ENCODE data around the gene DNAAF5.

The DNAAF5 gene

DNA sequence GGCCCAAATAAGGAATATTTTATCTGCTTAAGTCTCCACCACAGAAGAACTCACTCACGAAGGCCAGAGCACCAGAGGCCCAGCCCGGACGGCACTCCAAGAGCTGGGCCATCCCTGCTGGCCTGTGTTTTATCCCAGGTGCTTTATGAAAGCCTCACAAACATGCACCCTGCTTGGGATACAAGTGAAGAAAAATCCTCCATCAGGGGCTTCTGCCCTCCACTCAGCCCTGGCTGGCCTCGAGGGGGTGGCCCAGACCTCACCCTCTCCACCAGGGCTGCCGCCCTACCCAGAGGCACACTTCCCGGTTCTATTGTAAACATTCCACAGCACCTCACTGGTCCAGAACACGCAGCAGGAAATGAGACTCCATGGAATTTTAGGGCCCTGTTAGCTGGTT is 19.8 kb upstream of the DNAAF5 start:
- in situ Hi-C loops (cut with MboI; ENCODE audit: low sequenced_read_pairs) = no loop called here

- in situ Hi-C loops (cut with MboI; ENCODE audit: low sequenced_read_pairs) = no loop called here
Measured at GRCh38 chr7:707296-708000, 19.1 kb upstream of the DNAAF5 start.

- in situ Hi-C loops (cut with MboI; ENCODE audit: low sequenced_read_pairs) = no loop called here
Measured at GRCh38 chr7:710161-710560, 16.3 kb upstream of the DNAAF5 start.

DNA sequence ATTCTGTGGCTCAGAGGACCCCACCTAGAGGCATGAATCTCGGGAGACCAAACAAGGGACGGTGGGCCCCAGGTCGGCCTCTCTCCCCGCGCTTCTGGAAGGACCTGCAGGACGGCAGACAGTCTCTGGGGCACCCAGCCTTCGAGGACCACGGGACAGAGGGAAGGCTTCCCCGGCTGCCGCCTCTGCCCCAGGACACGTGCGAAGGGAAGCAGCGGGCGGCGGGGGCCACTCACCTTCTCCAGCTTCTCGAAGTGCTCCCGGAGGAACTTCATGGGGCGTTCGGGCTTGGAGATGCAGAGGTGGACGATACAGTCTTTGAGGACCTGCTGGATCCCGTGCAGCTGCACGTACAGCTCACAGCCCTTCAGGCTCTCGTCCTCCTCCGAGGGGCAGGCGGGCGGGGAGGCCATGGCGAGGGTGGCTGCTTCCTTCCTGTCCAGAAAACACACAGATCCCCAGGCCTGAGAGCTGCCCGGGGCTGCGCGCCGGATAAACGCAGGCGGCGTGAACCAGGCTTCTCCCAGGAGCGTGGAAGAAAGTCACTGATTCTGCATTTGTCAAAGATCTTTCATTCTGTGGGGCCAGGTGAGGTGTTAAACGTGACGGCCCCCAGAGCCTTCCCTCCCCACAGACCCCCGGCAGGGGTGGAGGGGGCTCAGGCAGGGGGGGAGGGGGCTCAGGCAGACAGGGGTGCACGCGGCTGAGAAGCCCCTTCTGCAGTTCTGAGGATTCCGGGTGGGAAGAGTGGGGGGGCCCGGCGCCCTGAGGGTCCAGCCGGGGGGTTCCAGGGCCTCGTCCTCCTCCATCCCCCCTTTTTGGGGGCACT is 15.2 kb upstream of the DNAAF5 start:
- in situ Hi-C loops (cut with MboI; ENCODE audit: low sequenced_read_pairs) = no loop called here

GRCh38 chr7:711922-712380 is 14.5 kb upstream of the DNAAF5 start:
- in situ Hi-C loops (cut with MboI; ENCODE audit: low sequenced_read_pairs) = no loop called here

DNA sequence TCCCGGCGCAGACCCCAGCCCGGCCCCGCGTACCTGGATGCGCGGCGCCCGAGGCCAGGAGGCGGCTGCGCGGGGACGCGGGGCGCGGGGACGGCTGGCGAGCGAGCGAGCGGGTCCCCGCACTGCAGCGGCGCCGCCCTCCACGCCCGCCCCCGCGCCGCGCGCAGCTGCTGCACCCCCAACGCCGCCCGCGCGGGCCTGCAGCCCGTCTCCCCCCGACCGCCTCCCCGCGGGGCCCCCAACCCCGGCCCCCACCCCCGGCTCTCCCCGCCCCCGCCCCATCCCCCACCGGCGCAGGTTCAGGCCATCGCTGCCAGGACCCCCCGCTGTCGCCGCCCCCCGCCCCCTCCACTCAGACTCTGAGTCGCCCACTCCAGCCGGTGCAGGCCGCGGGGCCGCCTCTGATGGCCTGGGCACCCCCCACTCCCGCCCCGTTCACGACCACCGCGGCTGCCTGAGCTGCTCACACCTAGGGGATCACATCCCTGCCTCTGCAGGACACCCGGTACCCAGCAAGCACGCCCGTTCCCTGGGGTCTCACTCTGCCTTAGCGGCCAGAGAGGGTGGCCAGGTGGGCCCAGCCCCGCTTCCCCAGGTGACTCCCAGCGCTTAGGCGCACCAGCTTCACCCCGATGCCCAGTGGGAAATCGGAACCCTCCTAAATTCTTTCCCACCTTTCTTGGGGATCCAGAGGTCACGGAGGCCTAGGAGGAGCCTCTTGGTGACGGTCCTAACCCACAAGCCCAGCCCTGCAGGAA is 13.9 kb upstream of the DNAAF5 start:
- in situ Hi-C loops (cut with MboI; ENCODE audit: low sequenced_read_pairs) = no loop called here

- in situ Hi-C loops (cut with MboI; ENCODE audit: low sequenced_read_pairs) = no loop called here
Measured at GRCh38 chr7:713139-713457, 13.4 kb upstream of the DNAAF5 start.

GRCh38 chr7:713488-714230 is 12.8 kb upstream of the DNAAF5 start:
- in situ Hi-C loops (cut with MboI; ENCODE audit: low sequenced_read_pairs) = no loop called here

DNA sequence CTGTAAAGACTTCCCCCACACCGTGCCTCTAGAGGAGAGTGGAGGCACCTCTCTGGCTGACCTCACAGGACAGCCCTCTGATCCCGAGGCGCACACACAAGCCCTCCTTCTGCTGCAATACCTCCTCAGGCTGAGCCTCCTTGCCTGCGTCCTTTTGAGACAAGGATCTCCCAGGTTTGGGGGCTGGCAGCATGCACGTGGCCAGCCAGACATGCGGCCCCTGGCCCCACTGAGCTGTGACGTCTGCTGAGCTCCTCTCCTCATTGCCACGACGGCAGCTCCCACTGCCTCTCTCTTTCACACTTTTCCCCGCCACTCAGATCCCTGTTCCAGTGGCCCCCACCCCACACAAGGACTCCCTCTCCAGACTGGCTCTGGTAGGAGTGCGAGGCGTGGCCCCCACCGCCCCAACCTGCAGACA is 12.2 kb upstream of the DNAAF5 start:
- in situ Hi-C loops (cut with MboI; ENCODE audit: low sequenced_read_pairs) = no loop called here

DNA sequence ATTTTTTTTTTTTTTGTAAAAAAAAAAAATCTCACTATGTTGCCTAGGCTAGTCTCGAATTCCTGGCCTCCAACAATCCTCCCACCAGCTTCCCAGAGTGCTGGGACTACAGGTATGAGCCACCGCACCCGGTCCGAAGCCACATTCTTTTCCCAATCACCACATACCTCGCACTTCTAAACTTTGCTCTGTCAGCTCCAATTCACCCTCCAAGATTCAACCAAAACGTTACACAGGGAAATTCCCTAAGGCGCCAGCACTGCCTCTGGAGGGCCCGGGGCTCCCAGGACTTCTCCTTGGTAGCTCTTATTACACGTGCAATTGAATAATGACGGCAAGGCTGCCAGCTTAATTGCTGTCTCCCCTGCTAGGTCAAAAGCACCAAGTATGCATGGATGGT is 10.3 kb upstream of the DNAAF5 start:
- in situ Hi-C loops (cut with MboI; ENCODE audit: low sequenced_read_pairs) = no loop called here

DNA sequence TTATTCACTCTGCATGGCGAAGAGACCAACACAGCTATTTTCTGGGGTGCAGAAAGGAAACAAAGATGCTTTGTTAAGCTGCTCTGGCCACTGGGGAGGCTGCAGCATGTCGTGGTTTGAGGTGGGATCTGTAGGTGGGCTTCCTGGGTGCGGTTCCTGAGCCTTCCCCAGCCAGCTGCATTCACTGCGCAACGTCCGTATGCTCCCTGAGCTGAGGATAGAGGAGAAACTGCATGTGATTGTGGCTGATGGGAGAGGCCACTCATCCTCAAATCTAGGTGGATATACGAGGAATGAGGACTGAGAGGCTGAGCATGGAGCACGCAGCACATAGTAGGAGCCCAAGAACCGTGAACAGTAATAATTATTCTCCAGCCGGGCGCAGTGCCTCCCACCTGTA is 9.9 kb upstream of the DNAAF5 start:
- in situ Hi-C loops (cut with MboI; ENCODE audit: low sequenced_read_pairs) = no loop called here

DNA sequence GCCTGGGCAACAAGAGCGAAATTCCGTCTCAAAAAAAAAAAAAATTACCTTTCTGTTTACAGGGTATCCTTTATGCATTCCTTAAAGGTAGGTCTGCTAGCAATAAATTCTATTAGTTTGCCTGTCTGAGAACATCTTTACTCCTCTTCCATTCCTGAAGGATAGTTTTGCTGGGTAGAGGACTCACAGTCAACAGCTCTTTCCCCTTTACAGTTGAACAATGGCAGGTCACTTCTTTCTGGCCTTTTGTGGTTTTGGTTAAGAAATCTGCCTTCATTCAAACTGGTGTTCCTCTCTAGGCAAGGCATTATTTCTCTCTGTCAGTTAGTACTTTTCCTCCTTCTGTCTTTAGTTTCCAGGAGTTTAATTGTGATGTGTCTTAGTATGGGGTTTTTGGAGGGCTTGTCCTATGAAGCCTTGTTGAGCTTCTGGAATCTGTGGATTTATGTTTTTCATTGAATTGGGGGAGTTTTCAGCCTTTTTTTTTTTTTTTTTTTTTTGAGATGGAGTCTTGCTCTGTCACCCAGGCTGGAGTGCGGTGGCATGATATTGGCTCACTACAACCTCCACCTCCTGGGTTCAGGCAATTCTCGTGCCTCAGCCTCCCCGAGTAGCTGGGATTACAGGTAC is 4.8 kb upstream of the DNAAF5 start:
- in situ Hi-C loops (cut with MboI; ENCODE audit: low sequenced_read_pairs) = no loop called here

- in situ Hi-C loops (cut with MboI; ENCODE audit: low sequenced_read_pairs) = no loop called here
Measured at GRCh38 chr7:723541-723940, 3.0 kb upstream of the DNAAF5 start.

- in situ Hi-C loops (cut with MboI; ENCODE audit: low sequenced_read_pairs) = no loop called here
Measured at GRCh38 chr7:724298-724697, 2.2 kb upstream of the DNAAF5 start.

GRCh38 chr7:725223-726005 is 1.1 kb upstream of the DNAAF5 start:
- in situ Hi-C loops (cut with MboI; ENCODE audit: low sequenced_read_pairs) = no loop called here

- in situ Hi-C loops (cut with MboI; ENCODE audit: low sequenced_read_pairs) = no loop called here
Measured at GRCh38 chr7:726854-727103, 280 bp downstream of the DNAAF5 start.

DNA sequence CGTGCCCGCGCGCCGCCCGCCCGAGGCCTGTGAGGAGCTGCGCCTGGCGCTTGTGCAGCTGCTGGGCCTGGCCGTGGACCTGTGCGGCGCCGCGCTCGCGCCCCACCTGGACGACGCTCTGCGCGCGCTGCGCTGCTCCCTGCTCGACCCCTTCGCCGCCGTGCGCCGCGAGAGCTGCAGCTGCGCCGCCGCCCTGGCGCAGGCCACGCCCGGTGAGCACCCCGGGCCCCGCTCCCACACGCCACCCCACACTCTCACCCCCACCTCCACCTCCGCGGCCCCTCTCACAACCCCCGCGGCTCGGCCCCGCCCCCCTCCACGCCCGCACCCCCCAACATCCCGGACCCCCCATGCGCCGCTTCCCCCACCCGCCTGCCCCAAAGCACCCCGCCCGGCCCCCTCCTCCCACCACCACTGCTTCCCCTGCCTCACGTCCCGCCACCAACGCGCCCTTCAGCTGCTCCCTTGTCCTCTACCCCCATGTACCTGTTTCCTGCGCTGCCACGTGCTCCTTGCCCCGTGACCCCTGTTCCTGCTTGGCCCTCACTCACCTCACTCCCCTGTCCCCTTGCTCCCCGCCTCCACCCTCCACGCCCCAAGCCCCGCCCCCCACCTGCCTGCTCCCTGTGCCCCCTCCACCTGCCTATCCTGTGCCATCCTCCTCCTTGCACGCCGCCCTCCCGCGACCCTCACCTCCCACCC is 756 bp downstream of the DNAAF5 start, which contains the start of gene PRKAR1B:
TSS of gene PRKAR1B (minus strand) at position 178 of the 702 bp plus-strand sequence. CDS start 15,776 bp downstream, outside the sequence.
- in situ Hi-C loops (cut with MboI; ENCODE audit: low sequenced_read_pairs) = no loop called here

DNA sequence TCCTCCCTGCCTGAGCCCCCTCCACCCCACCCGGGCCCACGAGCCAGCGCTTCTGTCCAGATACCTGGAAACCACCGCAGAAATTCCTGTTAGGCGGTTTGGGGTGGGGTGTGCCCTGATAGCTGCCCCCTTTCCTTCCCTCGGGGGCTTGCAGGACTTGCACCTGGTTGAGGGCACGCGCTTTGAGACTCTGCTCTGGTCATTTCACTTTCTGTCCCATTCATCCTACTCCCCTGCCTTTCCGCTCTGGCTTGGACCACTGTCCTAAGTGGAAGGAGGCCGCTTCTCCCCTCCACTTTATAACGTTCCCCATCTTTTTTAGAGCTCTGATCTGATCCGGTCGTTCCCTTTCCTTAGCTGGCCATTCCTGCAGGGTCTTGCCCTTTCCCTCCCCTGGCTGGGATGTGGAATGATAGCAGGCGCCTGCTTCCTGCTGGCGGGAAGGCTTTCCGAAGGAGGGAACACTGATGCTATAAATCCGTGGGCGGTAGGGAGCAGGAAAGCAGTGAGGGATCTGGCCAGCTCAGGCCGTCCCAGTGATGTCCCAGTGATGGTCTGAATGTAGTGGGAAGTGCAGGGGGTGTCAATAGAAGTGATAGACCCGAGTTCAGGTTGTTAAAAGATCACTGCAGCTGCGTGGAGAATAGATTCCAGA is 1.4 kb downstream of the DNAAF5 start:
- in situ Hi-C loops (cut with MboI; ENCODE audit: low sequenced_read_pairs) = no loop called here

DNA sequence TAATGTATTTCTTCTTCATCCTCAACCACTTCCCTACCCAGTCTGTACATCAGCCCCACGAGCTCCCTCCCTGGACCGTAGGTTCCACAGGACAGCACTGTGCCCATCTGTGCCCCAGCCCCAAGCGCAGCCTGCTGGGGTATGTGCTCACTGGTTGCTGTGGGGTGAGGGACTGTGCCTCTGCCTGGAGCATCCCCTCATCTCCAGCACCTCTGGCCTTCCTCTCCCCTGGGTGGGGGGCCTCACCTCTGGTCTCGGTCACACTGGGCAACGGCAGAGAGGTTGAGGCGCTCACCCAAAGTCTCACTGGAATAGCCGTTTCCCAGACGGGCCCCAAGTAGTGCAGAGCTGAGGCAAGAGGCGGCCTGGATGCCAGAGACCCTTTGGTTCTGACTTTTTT is 2.1 kb downstream of the DNAAF5 start:
- in situ Hi-C loops (cut with MboI; ENCODE audit: low sequenced_read_pairs) = no loop called here
